Measurements from ENCODE around the gene ESF1.

The ESF1 gene

DNA sequence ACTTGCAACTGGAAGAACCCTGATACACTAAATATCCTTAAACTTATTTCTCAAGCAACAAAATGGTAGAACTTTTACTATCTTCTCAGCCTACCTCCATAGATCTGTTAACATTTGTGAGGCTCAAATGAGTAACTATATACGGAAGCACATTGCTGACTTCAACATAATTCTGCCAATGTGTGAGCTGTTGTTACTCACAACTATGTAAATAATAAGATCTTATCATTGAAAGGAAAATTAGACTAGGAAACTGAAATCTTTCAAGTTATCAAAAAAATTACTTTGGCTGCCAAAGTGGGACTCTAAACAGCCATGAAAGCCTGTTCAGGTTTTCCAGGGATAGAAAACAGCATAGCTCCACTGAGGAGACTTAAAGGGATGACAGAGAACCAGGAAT is 105.8 kb downstream of the ESF1 start:
- no peak for DNase-seq (ENCODE audit: low read depth)

DNA sequence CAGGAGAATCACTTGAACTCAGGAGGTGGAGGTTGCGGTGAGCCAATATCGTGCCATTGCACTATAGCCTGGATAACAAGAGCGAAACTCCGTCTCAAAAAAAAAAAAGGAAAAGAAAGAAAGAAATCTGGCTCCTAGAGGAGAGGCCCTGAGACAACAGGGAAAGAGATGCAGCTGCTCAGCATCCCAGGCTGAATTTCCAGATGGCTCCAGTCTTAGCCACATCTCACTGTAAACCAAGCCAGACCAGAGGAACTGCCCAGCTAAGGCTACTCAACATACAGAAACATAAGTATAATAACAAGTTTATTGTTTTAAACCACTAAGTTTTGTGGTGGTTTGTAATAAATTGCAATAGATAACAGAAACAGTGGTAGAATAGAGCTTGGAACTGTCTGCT is 107.5 kb downstream of the ESF1 start:
- no peak for DNase-seq (ENCODE audit: low read depth)

DNA sequence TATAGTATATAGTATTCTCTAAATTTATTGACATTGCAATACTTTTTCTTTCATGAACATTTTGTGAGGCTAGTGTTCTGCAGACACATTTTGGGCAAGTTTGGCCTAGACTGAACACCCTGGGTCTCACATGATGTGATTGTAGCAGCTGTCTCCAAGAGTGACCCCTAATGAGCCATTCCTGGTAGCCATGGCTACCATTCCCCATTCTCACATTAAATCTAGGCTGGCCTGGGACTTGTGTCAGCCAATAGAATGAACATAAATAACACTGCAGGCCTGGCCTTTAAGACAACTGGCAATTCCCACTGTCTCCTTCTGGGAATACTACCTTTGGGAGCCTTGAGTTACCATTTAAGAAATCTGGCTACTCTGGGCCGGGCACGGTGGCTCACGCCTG is 108.0 kb downstream of the ESF1 start:
- DNase-seq (ENCODE audit: low read depth) = no peak

DNA sequence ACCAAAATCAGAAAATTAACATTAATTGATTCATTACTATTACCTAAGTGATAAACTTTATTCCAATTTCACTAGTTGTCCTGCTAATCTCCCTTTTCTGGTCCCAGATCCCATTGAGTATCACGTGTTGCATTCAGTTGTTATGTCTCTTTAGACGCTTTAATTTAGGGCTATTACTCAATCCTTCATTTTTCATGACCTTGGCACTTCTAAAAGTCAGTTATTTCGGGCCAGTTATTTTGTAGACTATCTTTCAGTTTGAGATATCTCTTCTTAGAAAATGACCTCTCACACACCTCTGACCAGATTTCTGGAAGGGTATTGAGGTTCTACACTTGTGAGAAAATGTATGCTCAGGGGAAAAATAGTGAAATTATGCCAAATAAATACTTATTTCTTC is 112.0 kb downstream of the ESF1 start:
- DNase-seq (ENCODE audit: low read depth) = no peak

DNA sequence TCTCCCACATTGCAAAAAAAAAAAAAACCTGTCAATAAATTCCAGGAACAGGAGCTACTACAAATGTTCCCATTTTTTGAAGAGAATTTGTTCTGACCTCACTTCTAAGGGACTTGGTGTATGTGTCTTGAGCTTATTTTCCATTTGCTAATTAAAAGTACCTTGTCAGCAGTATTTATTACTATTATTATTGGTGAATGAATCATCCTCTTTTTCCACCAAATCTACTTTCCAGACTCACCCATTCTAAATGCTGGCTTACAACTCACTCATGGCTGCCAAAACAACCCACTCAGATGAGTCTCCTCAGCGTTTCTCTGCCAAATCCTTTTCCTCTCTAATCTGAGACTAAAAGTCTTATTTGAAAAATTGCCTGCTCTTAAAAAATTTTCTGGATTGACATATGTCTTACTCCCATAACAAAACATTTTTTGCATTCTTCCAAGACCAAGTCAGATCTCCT is 112.8 kb downstream of the ESF1 start:
- peak; percentile 43 for DNase-seq (ENCODE audit: low read depth)

DNA sequence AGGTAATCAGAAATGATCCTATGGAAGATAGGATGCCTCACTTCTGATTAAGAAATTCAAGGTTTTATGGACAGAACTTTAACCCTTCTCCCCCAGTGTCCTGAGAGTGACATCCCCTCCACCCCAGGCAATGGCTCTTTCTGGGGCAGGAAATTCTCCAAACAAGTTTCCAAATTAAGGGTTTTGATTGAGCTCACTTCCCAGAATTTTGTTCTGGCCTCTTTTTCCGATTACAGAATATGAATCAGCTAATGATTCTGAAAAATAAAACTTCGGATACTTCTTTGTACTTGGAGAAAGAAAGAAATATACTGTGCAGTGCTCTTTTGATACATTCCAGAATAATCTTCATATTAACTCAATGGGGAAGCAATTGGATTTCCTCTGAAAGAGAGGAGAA is 113.2 kb downstream of the ESF1 start:
- DNase-seq (ENCODE audit: low read depth) = no peak

DNA sequence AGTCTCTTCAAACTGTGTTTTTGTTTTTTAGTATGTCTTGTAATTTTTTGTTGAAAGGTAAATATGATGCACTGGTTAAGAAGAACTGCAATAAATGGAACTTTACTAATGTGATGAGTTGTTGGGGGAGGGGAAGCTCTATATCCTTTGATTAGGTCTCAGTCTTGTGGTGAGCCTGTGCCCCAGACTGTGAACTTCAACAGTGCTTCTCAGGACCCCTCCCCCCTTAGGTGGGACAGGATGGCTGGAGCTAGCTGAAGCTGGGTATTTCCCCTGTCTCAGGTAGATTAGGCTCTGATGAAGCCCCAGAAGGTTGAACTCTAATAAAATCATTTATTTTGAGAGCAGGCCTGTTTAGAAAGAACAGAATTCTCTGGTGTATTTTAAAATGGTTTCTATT is 114.6 kb downstream of the ESF1 start:
- DNase-seq (ENCODE audit: low read depth) = no peak

DNA sequence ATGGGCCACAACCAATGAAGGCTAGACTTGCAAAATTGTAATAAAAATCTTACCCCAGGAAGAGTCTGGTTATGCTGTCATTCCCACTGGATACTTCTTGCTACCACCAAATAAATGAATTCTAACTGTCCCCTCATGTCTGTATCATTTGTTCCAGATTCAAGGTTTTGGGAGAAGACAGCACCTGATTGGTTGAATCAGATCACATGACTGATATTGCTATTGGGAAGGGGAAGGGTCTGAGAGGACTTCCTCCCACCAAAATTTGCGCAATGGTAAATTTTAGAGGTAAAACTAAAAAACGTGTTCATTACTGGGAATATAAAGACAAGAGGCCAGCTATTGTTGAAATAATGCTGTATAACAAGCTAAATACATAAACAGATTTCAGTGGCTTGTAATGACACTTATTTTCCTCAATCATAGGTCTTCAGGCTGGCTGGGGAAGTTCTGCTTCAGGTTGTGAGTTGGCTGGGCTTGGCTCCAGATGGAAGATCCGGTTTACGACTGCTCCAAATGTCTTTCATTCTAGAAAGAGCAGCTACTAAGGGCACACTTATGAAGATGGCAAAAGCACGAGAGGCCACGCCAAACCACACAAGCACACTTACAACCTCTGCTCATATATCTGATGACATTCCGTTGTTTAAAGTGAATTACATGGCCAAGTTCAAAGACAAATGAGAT is 118.9 kb downstream of the ESF1 start:
- DNase-seq (ENCODE audit: low read depth) = no peak
